Neural progenitor cell (in vitro differentiated cells): ENCODE results near the gene SFR1.

Experiments
- EZH2 ChIP-seq: fragments of 200-600 bp; sonication (generic); IDR thresholded peaks from 2 replicates; pipeline ENCODE4 v1.6.1; 2017; ENCODE audit warnings: antibody characterized with exemption, mild to moderate bottlenecking, moderate library complexity
- EZH2phosphoT487 ChIP-seq: fragments of 200-600 bp; sonication (generic); IDR thresholded peaks from 2 replicates; pipeline ENCODE4 v1.6.1; 2017; ENCODE audit warnings: antibody characterized with exemption
- TF ChIP-seq, protein P1 (sequence below): fragments of 200-600 bp; sonication (generic); IDR thresholded peaks from 2 replicates; pipeline ENCODE4 v1.5.1; 2017; ENCODE audit warnings: antibody characterized with exemption, mild to moderate bottlenecking

DNA sequence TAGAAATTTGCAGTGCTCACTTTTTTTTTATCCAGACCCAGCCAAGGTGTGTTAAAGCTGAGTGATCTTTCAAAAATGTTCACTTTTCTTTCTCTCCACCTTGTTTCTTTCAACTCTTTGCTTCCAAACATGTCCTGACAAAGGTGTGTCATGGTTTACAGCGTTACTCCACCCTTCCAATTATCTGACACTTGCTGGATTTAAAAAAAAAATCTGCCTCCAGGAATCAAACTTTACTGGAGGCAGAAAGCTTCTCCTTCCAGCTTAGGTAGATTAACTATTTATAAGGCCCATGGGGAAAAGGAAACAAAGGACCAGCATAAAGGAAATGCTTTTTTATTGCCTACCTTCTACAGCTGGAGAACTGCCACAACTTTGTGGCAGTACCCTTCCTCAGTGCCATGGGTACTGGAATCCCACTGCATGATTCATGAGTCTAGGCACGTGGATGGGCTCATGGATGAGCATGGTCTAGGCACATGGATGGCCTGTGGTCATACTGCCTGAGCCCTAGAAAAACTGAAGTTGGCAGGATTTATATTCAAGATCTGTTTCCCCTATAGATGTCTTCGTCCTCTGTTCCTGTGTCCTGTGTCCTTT, 36.1 kb upstream of the SFR1 start, which contains the start of gene COL17A1:
- TF ChIP-seq, protein P1, sequence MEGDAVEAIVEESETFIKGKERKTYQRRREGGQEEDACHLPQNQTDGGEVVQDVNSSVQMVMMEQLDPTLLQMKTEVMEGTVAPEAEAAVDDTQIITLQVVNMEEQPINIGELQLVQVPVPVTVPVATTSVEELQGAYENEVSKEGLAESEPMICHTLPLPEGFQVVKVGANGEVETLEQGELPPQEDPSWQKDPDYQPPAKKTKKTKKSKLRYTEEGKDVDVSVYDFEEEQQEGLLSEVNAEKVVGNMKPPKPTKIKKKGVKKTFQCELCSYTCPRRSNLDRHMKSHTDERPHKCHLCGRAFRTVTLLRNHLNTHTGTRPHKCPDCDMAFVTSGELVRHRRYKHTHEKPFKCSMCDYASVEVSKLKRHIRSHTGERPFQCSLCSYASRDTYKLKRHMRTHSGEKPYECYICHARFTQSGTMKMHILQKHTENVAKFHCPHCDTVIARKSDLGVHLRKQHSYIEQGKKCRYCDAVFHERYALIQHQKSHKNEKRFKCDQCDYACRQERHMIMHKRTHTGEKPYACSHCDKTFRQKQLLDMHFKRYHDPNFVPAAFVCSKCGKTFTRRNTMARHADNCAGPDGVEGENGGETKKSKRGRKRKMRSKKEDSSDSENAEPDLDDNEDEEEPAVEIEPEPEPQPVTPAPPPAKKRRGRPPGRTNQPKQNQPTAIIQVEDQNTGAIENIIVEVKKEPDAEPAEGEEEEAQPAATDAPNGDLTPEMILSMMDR = no peak
- no peak for TF ChIP-seq EZH2
- TF ChIP-seq EZH2phosphoT487 = no peak
